ENCODE results near the gene HLA-DOB. TPM values are rescaled to one million over a fixed set of nuclear protein-coding genes. Genes with fewer than 3 reads are reported as not detected.

Gene HLA-DOB
- total and polyA plus RNA-seq, 2 of the 13 experiments (the other 11 are each of a cell fraction or from before 2014, with no cell fraction given), result not detected

DNA sequence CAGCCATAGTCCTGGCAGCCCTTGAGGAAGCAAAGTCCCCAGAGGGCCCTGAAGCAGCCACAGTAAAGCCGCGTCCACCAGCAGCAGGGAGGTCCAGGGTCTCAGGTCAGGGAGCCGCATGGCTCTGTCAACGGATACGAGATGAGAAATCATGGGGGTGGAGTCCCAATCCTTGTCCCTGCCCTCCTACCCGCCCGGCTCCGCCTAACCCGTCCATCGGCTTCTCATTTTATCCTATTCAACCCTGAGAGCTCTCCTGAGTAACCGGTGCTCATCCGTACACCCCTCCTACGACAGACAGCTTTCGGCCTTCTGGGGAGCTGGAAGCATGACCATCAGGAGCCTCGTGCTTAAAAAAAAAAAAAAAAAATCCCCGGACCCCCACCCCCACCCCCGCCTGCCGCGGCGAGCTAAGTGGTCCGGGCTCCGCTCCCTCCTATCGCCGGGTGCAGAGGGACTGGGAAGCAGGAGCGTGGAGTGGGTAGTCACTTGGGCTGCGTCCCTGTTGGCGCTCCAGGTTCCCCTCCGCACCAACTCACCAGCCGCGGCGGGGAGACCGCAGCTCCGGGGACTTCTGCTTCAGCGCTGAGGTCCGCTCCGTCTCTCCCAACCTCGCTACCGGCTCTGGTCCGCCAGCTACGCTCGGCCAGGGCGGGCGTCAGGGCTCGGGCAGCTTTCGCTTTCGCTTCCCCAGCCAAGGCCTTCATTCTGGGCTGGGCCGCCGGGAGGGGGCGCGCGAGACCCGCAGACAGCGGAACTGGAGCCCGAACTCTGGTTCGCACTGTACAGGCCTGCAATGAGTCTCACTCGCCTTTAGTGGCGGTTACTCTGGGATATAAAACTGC, 21.5 kb upstream of the HLA-DOB start, which contains the start of gene TAP2 (continued):
- peak; percentile 45; the same call in 1 of the 2 replicates for TF ChIP-seq ZNF142 (CRISPR knock-in tag; IDR thresholded peaks at IDR 0.05)
- no peak for TF ChIP-seq RNF219 (CRISPR knock-in tag; IDR thresholded peaks at IDR 0.05)
- no peak for TF ChIP-seq PAF1 (CRISPR knock-in tag; IDR thresholded peaks at IDR 0.05)
- TF ChIP-seq GATA4 (IDR thresholded peaks at IDR 0.05; ENCODE audit: borderline replicate concordance, low read depth), result no peak
- TF ChIP-seq ELF3 (CRISPR knock-in tag; IDR thresholded peaks at IDR 0.05), result peak; percentile 75
- no peak; the same call in 1 of the 2 replicates for TF ChIP-seq ZNF782 (CRISPR knock-in tag; IDR thresholded peaks at IDR 0.05; ENCODE audit: borderline replicate concordance)
- TF ChIP-seq ATF4 (CRISPR knock-in tag; IDR thresholded peaks at IDR 0.05), result peak in 1 of 2 experiments; percentile 45; a peak in 1 of 4 replicates
- 0 out of 2 replicates have a peak, but pooled peaks have one; percentile 31 for TF ChIP-seq GPN1 (CRISPR knock-in tag; IDR thresholded peaks at IDR 0.05; ENCODE audit: borderline replicate concordance)
- TF ChIP-seq ERF (CRISPR knock-in tag; IDR thresholded peaks at IDR 0.05), result peak; percentile 80
- TF ChIP-seq MZF1 (CRISPR knock-in tag; IDR thresholded peaks at IDR 0.05; ENCODE audit: borderline replicate concordance), result no peak
- 0 out of 2 replicates have a peak, but pooled peaks have one; percentile 68 for TF ChIP-seq RELA (CRISPR knock-in tag; IDR thresholded peaks at IDR 0.05)
- TF ChIP-seq ZNF44 (CRISPR knock-in tag; IDR thresholded peaks at IDR 0.05), result no peak
- peak; percentile 64; the same call in 1 of the 2 replicates for TF ChIP-seq BRD4 (CRISPR knock-in tag; IDR thresholded peaks at IDR 0.05)
- TF ChIP-seq, protein P1, sequence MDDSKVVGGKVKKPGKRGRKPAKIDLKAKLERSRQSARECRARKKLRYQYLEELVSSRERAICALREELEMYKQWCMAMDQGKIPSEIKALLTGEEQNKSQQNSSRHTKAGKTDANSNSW (CRISPR knock-in tag; IDR thresholded peaks at IDR 0.05; ENCODE audit: borderline replicate concordance), result no peak
- peak; percentile 22; the same call in 1 of the 2 replicates for TF ChIP-seq TEAD2 (CRISPR knock-in tag; IDR thresholded peaks at IDR 0.05)
- TF ChIP-seq ZNF292 (CRISPR knock-in tag; IDR thresholded peaks at IDR 0.05; ENCODE audit: borderline replicate concordance, low read depth), result peak; percentile 67; the same call in 1 of the 2 replicates
- TF ChIP-seq SNAPC2 (CRISPR knock-in tag; IDR thresholded peaks at IDR 0.05), result no peak
- peak; percentile 43; the same call in 1 of the 2 replicates for TF ChIP-seq KDM5A (IDR thresholded peaks at IDR 0.05; ENCODE audit: borderline replicate concordance, low read length)
- TF ChIP-seq ZNF136 (CRISPR knock-in tag; IDR thresholded peaks at IDR 0.05; ENCODE audit: low read depth), result peak; percentile 82; the same call in 1 of the 2 replicates
- TF ChIP-seq SMAD3 (CRISPR knock-in tag; IDR thresholded peaks at IDR 0.05), result peak; percentile 75; the same call in 1 of the 2 replicates

All from HepG2 (cell line).